Measurements from ENCODE around the gene BCL11B. TPM values are rescaled to one million over a fixed set of nuclear protein-coding genes. Genes with fewer than 3 reads are reported as not detected.

Gene BCL11B
- total and polyA plus RNA-seq, 4 donors, result 0.04 to 0.42 (median 0.16) TPM

DNA sequence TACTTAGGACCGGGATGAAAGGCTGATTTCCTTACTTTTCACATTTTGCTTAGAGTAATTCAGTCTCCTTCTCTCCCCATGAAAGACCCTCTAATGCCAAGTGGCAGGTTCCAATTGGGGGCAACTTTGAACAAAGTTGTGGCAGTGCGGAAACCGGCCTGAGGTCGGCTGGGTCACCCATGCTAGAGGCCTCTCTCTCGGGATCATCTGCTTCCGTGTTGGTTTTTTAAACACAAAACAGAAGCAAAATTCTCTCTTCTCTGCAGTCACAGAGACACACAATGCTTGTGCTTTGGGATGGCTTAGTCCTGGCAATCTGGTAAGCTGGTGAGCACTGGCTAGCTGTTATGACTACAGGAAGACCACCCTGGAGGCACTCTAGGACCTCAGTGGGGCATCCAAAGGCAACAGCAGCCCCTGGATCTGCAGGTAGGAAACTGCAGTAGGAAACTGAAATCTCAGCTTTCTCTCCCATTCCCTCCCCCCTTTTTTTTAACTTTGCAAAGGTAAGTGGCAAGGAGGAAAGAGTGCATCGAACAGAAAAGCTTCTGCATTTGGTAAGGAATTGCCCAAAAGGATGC, 102.1 kb downstream of the BCL11B start (continued):
- TF ChIP-seq, protein P1, sequence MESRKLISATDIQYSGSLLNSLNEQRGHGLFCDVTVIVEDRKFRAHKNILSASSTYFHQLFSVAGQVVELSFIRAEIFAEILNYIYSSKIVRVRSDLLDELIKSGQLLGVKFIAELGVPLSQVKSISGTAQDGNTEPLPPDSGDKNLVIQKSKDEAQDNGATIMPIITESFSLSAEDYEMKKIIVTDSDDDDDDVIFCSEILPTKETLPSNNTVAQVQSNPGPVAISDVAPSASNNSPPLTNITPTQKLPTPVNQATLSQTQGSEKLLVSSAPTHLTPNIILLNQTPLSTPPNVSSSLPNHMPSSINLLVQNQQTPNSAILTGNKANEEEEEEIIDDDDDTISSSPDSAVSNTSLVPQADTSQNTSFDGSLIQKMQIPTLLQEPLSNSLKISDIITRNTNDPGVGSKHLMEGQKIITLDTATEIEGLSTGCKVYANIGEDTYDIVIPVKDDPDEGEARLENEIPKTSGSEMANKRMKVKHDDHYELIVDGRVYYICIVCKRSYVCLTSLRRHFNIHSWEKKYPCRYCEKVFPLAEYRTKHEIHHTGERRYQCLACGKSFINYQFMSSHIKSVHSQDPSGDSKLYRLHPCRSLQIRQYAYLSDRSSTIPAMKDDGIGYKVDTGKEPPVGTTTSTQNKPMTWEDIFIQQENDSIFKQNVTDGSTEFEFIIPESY (IDR thresholded peaks at IDR 0.05), result no peak
- TF ChIP-seq JUND (IDR thresholded peaks at IDR 0.05) (no peak), GABPA (IDR thresholded peaks at IDR 0.05 in 1 of 2, conservative IDR thresholded peaks at IDR 0.05 in 1 of 2) (no peak), EGR1 (IDR thresholded peaks at IDR 0.05; ENCODE audit: low read depth in 2 of 2) (no peak), YY1 (IDR thresholded peaks at IDR 0.05) (no peak), FOXA1 (IDR thresholded peaks at IDR 0.05) (no peak), RXRA (IDR thresholded peaks at IDR 0.05) (no peak), HNF4A (conservative IDR thresholded peaks at IDR 0.05) (no peak), TAF1 (conservative IDR thresholded peaks at IDR 0.05) (no peak)

DNA sequence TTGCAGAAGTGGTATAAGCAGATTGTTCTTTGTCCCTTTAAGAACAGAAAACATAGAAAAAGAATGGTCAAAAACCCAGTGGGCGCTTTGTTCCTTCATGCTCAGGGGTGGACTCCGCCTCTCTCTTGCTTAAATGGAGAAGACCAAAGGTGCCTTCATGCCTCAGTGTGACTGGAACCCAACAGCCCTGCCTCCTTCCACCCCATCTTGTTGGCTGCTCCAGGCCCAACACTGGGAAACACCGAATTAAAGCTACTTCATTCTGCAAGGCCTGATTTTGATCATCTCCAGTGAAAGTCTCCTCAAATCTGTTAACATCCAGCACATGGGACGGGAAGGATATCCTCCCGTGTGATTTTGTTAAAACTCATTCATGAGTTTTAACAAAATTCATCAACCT, 103.7 kb downstream of the BCL11B start:
- Histone ChIP-seq H3K27me3 (ENCODE audit: control insufficient read depth in 4 of 4, insufficient read depth in 4 of 4, low read length in 3 of 4) (peaks cover 0 to 6% (median 0%) of the 10 kb centered on the region in 4 donors), H3K36me3 (ENCODE audit: control insufficient read depth in 4 of 4, insufficient read depth in 3 of 4, low read depth in 1 of 4, low read length in 3 of 4) (no peaks in the 10 kb centered on the region), H3K4me1 (ENCODE audit: control insufficient read depth in 4 of 4, insufficient read depth in 4 of 4, low read length in 3 of 4) (no peaks in the 10 kb centered on the region), H3K9me3 (ENCODE audit: control insufficient read depth in 4 of 4, low read length in 3 of 4) (no peaks in the 10 kb centered on the region), H3K27ac (ENCODE audit: low read depth in 1 of 2, low read length in 2 of 2) (no peak overlapping the region), H3K4me3 (ENCODE audit: low read depth in 1 of 3, low read length in 3 of 3) (no peak overlapping the region), H3K9ac (ENCODE audit: low read depth in 1 of 2, low read length in 2 of 2) (no peak overlapping the region)
- 92% methylated on average over 5 of the region's 5 CpGs for WGBS
- no peak for TF ChIP-seq MAX (IDR thresholded peaks at IDR 0.05)
- TF ChIP-seq SP1 (IDR thresholded peaks at IDR 0.05), result no peak
- TF ChIP-seq, protein P2, sequence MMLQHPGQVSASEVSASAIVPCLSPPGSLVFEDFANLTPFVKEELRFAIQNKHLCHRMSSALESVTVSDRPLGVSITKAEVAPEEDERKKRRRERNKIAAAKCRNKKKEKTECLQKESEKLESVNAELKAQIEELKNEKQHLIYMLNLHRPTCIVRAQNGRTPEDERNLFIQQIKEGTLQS (IDR thresholded peaks at IDR 0.05), result no peak
- no peak for TF ChIP-seq RAD21 (IDR thresholded peaks at IDR 0.05)
- no peak for TF ChIP-seq TAF1 (conservative IDR thresholded peaks at IDR 0.05)
- no peak for TF ChIP-seq FOXA1 (IDR thresholded peaks at IDR 0.05)
- no peak for TF ChIP-seq HNF4A (conservative IDR thresholded peaks at IDR 0.05)
- no peak for TF ChIP-seq JUND (IDR thresholded peaks at IDR 0.05)
- no peak for TF ChIP-seq HNF4G (IDR thresholded peaks at IDR 0.05)
- no peak for TF ChIP-seq RXRA (IDR thresholded peaks at IDR 0.05)
- TF ChIP-seq EGR1 (IDR thresholded peaks at IDR 0.05; ENCODE audit: low read depth in 2 of 2), result no peak
- TF ChIP-seq, protein P3, sequence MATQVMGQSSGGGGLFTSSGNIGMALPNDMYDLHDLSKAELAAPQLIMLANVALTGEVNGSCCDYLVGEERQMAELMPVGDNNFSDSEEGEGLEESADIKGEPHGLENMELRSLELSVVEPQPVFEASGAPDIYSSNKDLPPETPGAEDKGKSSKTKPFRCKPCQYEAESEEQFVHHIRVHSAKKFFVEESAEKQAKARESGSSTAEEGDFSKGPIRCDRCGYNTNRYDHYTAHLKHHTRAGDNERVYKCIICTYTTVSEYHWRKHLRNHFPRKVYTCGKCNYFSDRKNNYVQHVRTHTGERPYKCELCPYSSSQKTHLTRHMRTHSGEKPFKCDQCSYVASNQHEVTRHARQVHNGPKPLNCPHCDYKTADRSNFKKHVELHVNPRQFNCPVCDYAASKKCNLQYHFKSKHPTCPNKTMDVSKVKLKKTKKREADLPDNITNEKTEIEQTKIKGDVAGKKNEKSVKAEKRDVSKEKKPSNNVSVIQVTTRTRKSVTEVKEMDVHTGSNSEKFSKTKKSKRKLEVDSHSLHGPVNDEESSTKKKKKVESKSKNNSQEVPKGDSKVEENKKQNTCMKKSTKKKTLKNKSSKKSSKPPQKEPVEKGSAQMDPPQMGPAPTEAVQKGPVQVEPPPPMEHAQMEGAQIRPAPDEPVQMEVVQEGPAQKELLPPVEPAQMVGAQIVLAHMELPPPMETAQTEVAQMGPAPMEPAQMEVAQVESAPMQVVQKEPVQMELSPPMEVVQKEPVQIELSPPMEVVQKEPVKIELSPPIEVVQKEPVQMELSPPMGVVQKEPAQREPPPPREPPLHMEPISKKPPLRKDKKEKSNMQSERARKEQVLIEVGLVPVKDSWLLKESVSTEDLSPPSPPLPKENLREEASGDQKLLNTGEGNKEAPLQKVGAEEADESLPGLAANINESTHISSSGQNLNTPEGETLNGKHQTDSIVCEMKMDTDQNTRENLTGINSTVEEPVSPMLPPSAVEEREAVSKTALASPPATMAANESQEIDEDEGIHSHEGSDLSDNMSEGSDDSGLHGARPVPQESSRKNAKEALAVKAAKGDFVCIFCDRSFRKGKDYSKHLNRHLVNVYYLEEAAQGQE (IDR thresholded peaks at IDR 0.05), result no peak
- no peak for TF ChIP-seq NR2F2 (IDR thresholded peaks at IDR 0.05)
- TF ChIP-seq, protein P1 (IDR thresholded peaks at IDR 0.05), result no peak
- TF ChIP-seq CTCF (IDR thresholded peaks at IDR 0.05; ENCODE audit: low read depth, low read length, missing input control), result no peak
- TF ChIP-seq FOXA2 (IDR thresholded peaks at IDR 0.05), result no peak
- no peak for DNase-seq (ENCODE audit: low spot score)

All from liver (tissue), 9 donors.